Fibroblast of pulmonary artery (primary cell): ENCODE measurements around the gene CPZ.
A peak's percentile ranks its signal among the peaks of the same experiment; 100 is the strongest.

Experiments used
- DNase-seq: peaks from one replicate; pipeline ENCODE4 v3.0.0-alpha.2; 2010; ENCODE audit warnings: low read depth
- H3K4me3 ChIP-seq: replicated peaks from 2 replicates; pipeline ENCODE4 v1.5.1; 2011; ENCODE audit warnings: low read depth, mild to moderate bottlenecking, control low read depth, low read length, moderate library complexity
- TF ChIP-seq, protein P1 (sequence below): IDR thresholded peaks from 2 replicates; pipeline ENCODE4 v1.5.1; 2011; ENCODE audit warnings: mild to moderate bottlenecking, control low read depth, low read length, inconsistent platforms; ENCODE audit errors: missing control alignments

The CPZ gene

DNA sequence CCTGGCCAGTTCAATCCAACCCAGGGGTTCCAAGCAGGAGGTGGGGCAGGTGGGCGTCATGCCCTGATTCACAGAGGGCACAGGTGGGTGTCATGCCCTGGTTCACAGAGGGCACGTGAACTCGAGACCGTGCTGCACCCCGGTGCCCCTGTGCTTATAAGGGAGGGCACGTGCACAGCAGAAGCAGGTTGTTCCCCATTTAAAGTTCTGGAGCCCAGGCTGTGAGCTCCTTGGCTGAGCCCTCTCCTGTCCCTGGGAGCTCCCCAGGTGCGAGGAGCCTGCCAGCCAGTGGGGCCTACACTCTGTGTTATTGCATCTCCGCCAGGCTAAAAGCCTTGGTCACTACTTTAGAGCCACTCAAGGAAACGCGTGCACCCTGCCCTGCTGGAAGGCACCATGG lies 3.2 kb upstream of the CPZ start:
- DNase-seq, result no peak
- TF ChIP-seq, protein P1, sequence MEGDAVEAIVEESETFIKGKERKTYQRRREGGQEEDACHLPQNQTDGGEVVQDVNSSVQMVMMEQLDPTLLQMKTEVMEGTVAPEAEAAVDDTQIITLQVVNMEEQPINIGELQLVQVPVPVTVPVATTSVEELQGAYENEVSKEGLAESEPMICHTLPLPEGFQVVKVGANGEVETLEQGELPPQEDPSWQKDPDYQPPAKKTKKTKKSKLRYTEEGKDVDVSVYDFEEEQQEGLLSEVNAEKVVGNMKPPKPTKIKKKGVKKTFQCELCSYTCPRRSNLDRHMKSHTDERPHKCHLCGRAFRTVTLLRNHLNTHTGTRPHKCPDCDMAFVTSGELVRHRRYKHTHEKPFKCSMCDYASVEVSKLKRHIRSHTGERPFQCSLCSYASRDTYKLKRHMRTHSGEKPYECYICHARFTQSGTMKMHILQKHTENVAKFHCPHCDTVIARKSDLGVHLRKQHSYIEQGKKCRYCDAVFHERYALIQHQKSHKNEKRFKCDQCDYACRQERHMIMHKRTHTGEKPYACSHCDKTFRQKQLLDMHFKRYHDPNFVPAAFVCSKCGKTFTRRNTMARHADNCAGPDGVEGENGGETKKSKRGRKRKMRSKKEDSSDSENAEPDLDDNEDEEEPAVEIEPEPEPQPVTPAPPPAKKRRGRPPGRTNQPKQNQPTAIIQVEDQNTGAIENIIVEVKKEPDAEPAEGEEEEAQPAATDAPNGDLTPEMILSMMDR, result no peak
- H3K4me3 ChIP-seq, result no peak overlapping the region

DNA sequence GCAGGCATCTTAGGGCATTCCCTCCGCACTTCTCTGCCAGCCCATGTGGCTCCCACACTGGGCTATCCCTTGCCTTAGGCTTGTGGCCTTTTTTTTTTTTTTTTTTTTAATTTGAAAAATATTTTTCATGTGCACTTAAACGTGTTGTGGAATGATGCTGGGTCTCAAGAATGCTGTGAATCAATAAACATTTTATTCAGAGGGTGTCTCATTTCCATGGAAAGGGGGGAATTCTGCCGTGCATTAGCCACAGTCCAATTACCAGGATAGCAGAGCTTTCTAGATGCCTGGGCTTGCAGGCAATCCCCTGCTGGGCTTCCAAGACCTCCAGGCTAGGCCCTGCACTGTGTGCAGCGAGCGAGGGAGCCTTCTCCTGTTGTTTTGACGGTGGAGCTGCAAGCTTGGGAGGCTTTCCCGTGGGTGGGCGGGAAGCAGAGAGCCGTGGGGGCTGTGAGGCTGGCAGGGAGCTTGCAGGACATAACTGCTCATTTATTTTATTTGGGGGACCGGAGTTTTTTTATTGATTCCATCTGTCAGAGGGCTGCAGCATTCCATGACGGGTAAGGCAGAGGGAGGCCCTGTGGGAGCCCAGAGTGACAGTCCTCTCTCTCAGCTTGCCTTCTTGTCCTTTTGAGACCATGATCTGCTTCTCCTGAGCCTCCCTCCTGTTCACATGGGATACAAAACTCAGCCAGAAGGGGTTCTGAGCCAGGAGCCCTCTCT lies 2.6 kb upstream of the CPZ start:
- H3K4me3 ChIP-seq, result no peak overlapping the region
- no peak for DNase-seq
- TF ChIP-seq, protein P1, result no peak

DNA sequence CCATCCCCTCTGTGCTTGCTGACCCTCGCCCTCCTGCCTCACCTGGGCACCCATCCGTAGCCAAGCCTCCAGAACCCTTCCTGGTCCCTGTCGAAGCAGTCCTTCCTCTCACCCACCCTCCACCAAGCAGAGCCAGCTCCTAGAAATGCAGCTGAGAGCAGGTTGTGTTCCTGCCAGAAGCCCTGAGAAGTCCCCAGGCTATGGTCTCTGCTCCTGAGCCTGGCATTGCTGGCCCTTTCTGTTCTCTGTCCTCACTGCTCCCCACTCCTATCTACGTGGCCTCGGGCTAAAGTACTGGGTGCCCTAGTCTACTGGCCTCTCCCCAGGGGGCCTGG lies 2.1 kb upstream of the CPZ start:
- DNase-seq, result no peak
- H3K4me3 ChIP-seq, result no peak overlapping the region
- TF ChIP-seq, protein P1, result no peak

DNA sequence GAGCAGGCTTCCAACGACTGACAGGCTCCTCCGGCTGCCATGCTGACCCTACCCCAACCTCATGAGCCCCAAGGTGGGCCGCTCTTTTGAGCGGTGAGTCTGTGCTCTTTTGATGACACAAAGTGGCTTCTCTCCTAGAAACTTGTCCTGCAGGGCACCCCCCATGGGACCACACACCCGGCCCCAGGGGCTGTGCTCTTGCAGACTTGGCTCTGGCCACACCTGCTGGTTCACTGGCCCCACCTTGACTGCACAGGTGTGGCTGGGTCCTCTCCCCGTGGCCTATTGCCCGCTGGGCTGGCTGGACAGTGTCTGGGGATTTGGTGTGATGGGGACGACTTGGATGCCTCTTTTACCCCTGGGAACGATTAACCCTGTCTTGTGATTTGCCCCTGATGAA lies 1.5 kb upstream of the CPZ start:
- H3K4me3 ChIP-seq, result no peak overlapping the region
- DNase-seq, result no peak
- TF ChIP-seq, protein P1, result no peak

DNA sequence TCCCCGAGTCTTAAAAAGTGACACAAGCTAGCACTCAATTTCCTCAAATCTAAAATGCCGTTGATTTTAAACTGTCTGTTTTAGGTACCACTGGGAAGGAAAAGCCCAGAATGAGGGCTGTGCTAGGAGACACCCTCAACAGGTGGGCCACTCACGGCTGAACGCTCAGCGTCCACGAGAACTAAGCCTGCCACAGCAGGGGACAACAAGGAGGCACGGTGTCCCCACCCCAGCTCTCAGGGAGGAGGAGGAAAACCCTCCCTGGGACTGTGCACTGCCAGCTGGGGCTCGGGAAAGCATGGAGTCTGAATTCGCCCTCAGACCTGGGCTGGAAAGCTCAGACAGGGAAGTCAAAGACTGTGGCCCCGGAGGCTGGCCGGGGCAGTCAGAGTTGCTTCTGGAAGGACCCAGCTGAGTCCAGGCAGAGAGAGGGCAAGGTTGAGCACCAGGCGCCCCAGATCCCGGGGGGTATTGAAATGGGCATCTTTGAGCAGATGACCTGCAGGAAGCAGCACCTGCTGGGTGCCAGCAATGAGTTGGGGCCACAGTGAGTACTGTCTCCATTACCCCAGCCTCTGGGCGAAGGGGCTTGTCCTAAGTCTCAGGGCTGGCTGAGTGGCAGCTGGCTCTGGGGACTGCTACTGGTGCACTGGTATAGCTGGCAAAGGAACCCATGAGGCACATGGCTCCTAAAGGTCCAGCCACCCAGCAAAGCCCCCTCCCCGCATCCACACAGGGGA lies 769 bp upstream of the CPZ start:
- TF ChIP-seq, protein P1, result no peak
- no peak overlapping the region for H3K4me3 ChIP-seq
- no peak for DNase-seq

DNA sequence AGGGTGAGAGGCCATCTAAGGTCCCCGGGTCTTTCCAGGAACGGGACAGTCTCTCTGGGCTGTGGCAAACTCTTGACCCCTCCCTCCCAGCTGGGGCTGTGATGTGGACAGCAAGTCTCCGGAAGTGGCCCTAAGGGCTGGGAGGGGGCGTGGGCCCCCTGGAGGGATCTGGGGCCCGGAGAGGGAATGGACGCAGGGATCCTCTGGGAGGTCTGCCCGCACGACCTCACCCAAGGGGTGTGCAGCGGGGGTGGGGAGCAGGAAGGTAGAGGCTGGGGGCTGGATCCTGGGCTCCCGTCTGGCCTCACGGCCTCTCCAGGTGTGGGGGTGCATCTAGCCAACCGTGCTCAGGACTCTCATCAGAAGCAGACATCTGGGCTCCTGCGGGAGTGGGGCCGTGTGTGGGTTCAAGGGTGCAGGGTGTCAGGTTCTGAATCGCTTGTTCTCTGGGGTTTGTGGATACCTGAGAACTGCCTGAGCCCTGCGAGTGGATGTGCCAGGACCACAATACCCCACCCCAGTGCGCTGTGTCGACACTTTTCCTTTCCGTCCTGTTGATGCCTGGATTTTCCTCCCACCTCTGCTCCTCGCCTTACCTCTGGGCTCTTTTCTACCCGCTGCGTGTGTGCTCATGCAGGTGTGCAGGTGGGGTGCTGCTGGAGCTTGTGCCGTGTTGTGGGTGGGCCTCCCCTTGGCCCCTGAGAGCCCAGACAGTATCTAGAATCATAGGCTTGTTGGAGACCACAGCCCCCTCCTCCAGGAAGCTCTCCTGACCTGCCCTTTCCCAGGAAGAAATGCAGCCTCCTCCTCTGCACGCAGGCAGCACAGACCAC lies 915 bp downstream of the CPZ start:
- TF ChIP-seq, protein P1, result no peak
- no peak for DNase-seq
- H3K4me3 ChIP-seq, result peak overlapping the region; percentile 14
